GM23338 (cell line): ENCODE data around the gene C4orf36. TPM values are rescaled to one million over a fixed set of nuclear protein-coding genes. Genes with fewer than 3 reads are reported as not detected.

Source experiments
- ATAC-seq: fragments of 200-7000 bp; cut with Tn5 transposase; 3 replicates; pipeline ENCODE4 v1.9.1; 2020
- DNase-seq: peaks from one replicate; pipeline ENCODE4 v3.0.0-alpha.2; 2015; ENCODE audit warnings: low spot score
- H2AFZ ChIP-seq: fragments of 200-600 bp; sonication (generic); 2 replicates; pipeline ENCODE4 v1.8.0; 2016; ENCODE audit warnings: antibody characterized with exemption, mild to moderate bottlenecking, moderate library complexity
- H3F3A ChIP-seq: fragments of 200-600 bp; sonication (generic); replicated peaks from 2 replicates; pipeline ENCODE4 v1.8.0; 2017; ENCODE audit warnings: antibody characterized with exemption, mixed run types, low read depth
- H3K27ac ChIP-seq: fragments of 200-600 bp; sonication (generic); 2 replicates; pipeline ENCODE4 v1.6.1; 2016; ENCODE audit warnings: low read depth
- H3K27me3 ChIP-seq: fragments of 200-600 bp; sonication (generic); 2 replicates; pipeline ENCODE4 v1.8.0; 2016; ENCODE audit warnings: mild to moderate bottlenecking, mixed run types, moderate library complexity; ENCODE audit not compliant: insufficient read depth
- H3K36me3 ChIP-seq: fragments of 200-600 bp; sonication (generic); 2 replicates; pipeline ENCODE4 v1.8.0; 2016; ENCODE audit warnings: mild to moderate bottlenecking; ENCODE audit not compliant: insufficient read depth
- H3K4me1 ChIP-seq: fragments of 200-600 bp; sonication (generic); 2 replicates; pipeline ENCODE4 v1.8.0; 2016; ENCODE audit warnings: mild to moderate bottlenecking, moderate library complexity; ENCODE audit not compliant: insufficient read depth
- H3K4me2 ChIP-seq: fragments of 200-600 bp; sonication (generic); 2 replicates; pipeline ENCODE4 v1.7.1; 2017; ENCODE audit warnings: mixed run types
- H3K4me3 ChIP-seq: fragments of 200-600 bp; sonication (generic); 2 replicates; pipeline ENCODE4 v1.6.1; 2016; ENCODE audit warnings: mixed run types
- H3K79me2 ChIP-seq: fragments of 200-600 bp; sonication (generic); replicated peaks from 2 replicates; pipeline ENCODE4 v1.8.0; 2017; ENCODE audit warnings: mild to moderate bottlenecking; ENCODE audit not compliant: insufficient read depth
- H3K9me2 ChIP-seq: fragments of 200-600 bp; sonication (generic); 2 replicates; pipeline ENCODE4 v1.8.0; 2017; ENCODE audit not compliant: insufficient read depth
- H4K20me1 ChIP-seq: fragments of 200-600 bp; sonication (generic); replicated peaks from 2 replicates; pipeline ENCODE4 v1.8.0; 2017; ENCODE audit warnings: mild to moderate bottlenecking; ENCODE audit not compliant: insufficient read depth
- H3K27ac Mint-ChIP-seq: 2 replicates; pipeline ENCODE4 v1.8.0; 2020; ENCODE audit warnings: inconsistent platforms, mild to moderate bottlenecking, moderate library complexity, mixed read lengths
- H3K27me3 Mint-ChIP-seq: 3 replicates; pipeline ENCODE4 v1.8.0; 2022; ENCODE audit warnings: low read depth, mild to moderate bottlenecking, moderate library complexity, mixed read lengths, inconsistent platforms; ENCODE audit not compliant: insufficient read depth, poor library complexity
- H3K36me3 Mint-ChIP-seq: 3 replicates; pipeline ENCODE4 v1.8.0; 2021; ENCODE audit warnings: low read depth, mild to moderate bottlenecking, inconsistent platforms, moderate library complexity, mixed read lengths
- H3K4me1 Mint-ChIP-seq: 3 replicates; pipeline ENCODE4 v1.8.0; 2020; ENCODE audit warnings: mild to moderate bottlenecking, inconsistent platforms, mixed read lengths
- H3K4me3 Mint-ChIP-seq: 3 replicates; pipeline ENCODE4 v1.8.0; 2021; ENCODE audit warnings: moderate library complexity, mild to moderate bottlenecking, inconsistent platforms, mixed read lengths
- H3K9me3 Mint-ChIP-seq: 3 replicates; pipeline ENCODE4 v1.8.0; 2020; ENCODE audit warnings: moderate library complexity, mild to moderate bottlenecking, inconsistent platforms, mixed read lengths
- CREB1 ChIP-seq: fragments of 250-450 bp; sonication (Bioruptor Pico); IDR thresholded peaks from 2 replicates; pipeline ENCODE4 v1.5.0; 2020; ENCODE audit warnings: low read depth, mild to moderate bottlenecking, moderate library complexity
- CTCF ChIP-seq, 2 experiments: fragments of 200-600 bp in 1 of 2; sonication (generic) in 1 of 2; conservative IDR thresholded peaks; 2 replicates each; pipeline versions ENCODE4 v1.5.1 to v1.6.1; 2016 to 2017; ENCODE audit warnings: antibody characterized with exemption in 2 of 2, low read depth in 2 of 2, mild to moderate bottlenecking in 2 of 2, moderate library complexity in 1 of 2
- EZH2 ChIP-seq: fragments of 200-600 bp; sonication (generic); IDR thresholded peaks from one replicate; pipeline ENCODE4 v1.8.0; 2017; ENCODE audit warnings: antibody characterized with exemption, mild to moderate bottlenecking, low read depth; ENCODE audit not compliant: unreplicated experiment
- POLR2AphosphoS5 ChIP-seq: IDR thresholded peaks from 2 replicates; pipeline ENCODE4 v1.6.1; 2016; ENCODE audit warnings: antibody characterized with exemption, low read depth
- STAT1 ChIP-seq: IDR thresholded peaks from one replicate; pipeline ENCODE4 v1.6.1; 2016; ENCODE audit warnings: antibody characterized with exemption; ENCODE audit not compliant: unreplicated experiment
- ZNF331 ChIP-seq: fragments of 250-450 bp; sonication (Bioruptor Pico); IDR thresholded peaks from 2 replicates; pipeline ENCODE4 v1.5.0; 2020; ENCODE audit warnings: low read depth, mild to moderate bottlenecking, moderate library complexity
- ZNF462 ChIP-seq: fragments of 250-450 bp; sonication (Bioruptor Pico); IDR thresholded peaks from 2 replicates; pipeline ENCODE4 v1.5.0; 2020; ENCODE audit warnings: mild to moderate bottlenecking, moderate library complexity
- polyA plus RNA-seq: library from polyadenylated mRNA; unstranded; fragments of >200 nt; fragmentation: Nextera tagmentation; extraction: Ambion mirVana; gene quantifications from 2 replicates; pipeline ENCODE4 v1.2.1, GENCODE V29; 2016
- total RNA-seq: library from RNA; depleted of rRNA; stranded (reverse); fragments of >200 nt; shearing (Covaris generic); gene quantifications from 2 replicates; pipeline ENCODE4 v1.2.3, GENCODE V29; 2014

C4orf36 gene
- total and polyA plus RNA-seq, 2 experiments from 2014 or later, result 1.1 to 1.6 TPM

DNA sequence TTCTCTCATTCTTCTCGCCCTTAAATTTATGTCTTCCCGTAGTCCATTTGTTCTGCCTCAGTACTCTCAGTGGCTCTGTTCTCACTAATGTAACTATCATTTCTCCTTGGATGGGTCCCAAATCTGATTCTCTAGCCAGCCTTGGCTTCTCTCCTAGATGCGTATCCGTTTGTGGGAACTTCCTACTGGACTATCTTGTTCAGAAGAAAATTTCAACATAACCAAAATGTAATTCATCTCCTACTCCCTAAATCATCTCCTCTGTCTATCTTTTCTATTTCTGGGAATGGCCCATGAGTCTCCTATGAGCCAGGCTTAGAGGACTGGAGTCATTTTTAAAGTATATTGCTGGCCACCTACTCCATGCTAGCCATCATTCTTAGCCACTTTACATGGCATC lies 4.4 kb upstream of the C4orf36 start:
- Mint-ChIP-seq H3K9me3 (no peaks in the 10 kb centered on the region; the same call in 2 of the 3 replicates), H3K4me1 (peaks cover 6% of the 10 kb centered on the region; the same call in 2 of the 3 replicates), H3K36me3 (no peaks in the 10 kb centered on the region), H3K27me3 (peaks cover 6% of the 10 kb centered on the region), H3K4me3 (no peak overlapping the region), H3K27ac (no peak overlapping the region)
- DNase-seq (no peak), ATAC-seq (no peak)
- H3F3A ChIP-seq, result no peaks in the 10 kb centered on the region
- no peaks in the 10 kb centered on the region for H4K20me1 ChIP-seq
- H3K4me2 ChIP-seq, result no peak overlapping the region
- no peaks in the 10 kb centered on the region for H3K79me2 ChIP-seq
- TF ChIP-seq ZNF462 (CRISPR knock-in tag), result no peak
- no peak for TF ChIP-seq EZH2
- no peak for TF ChIP-seq STAT1
- TF ChIP-seq POLR2AphosphoS5, result no peak
- TF ChIP-seq ZNF331 (CRISPR knock-in tag), result no peak
- TF ChIP-seq CREB1 (CRISPR knock-in tag), result no peak
- no peak for TF ChIP-seq CTCF (conservative IDR thresholded peaks at IDR 0.05; ENCODE audit: low read depth in 2 of 2)
- no peak overlapping the region for H3K4me3 ChIP-seq
- no peaks in the 10 kb centered on the region for H3K9me2 ChIP-seq
- H2AFZ ChIP-seq, result no peak overlapping the region
- H3K27ac ChIP-seq, result no peak overlapping the region
- H3K27me3 ChIP-seq, result peaks cover 7% of the 10 kb centered on the region; the same call in 1 of the 2 replicates
- no peaks in the 10 kb centered on the region for H3K36me3 ChIP-seq
- H3K4me1 ChIP-seq, result peaks cover 7% of the 10 kb centered on the region; the same call in 1 of the 2 replicates
